Mesendoderm (in vitro differentiated cells): ENCODE measurements around the gene MYADM.
A peak's percentile ranks its signal among the peaks of the same experiment; 100 is the strongest.

Experiments
- DNase-seq: peaks from one replicate; pipeline ENCODE4 v3.0.0; 2013
- H2AK5ac ChIP-seq: 2 replicates; pipeline ENCODE4 v1.6.1; 2013; ENCODE audit warnings: low read length, inconsistent platforms
- H2BK120ac ChIP-seq: 2 replicates; pipeline ENCODE4 v1.6.1; 2013; ENCODE audit warnings: low read depth, mild to moderate bottlenecking, low read length, moderate library complexity, mixed read lengths
- H2BK15ac ChIP-seq: replicated peaks from 2 replicates; pipeline ENCODE4 v1.6.1; 2013; ENCODE audit warnings: low read depth, mild to moderate bottlenecking, moderate library complexity
- H2BK5ac ChIP-seq: 2 replicates; pipeline ENCODE4 v1.6.1; 2013; ENCODE audit warnings: low read length, inconsistent platforms
- H3K18ac ChIP-seq: 2 replicates; pipeline ENCODE4 v1.6.1; 2013; ENCODE audit warnings: mild to moderate bottlenecking, low read length, mixed read lengths
- H3K23ac ChIP-seq: one replicate; pipeline ENCODE4 v1.6.1; 2013; ENCODE audit warnings: low read length
- H3K27ac ChIP-seq: 2 replicates; pipeline ENCODE4 v1.5.1; 2013; ENCODE audit warnings: low read depth, mild to moderate bottlenecking, inconsistent platforms, low read length, moderate library complexity
- H3K27me3 ChIP-seq: 2 replicates; pipeline ENCODE4 v1.6.1; 2013; ENCODE audit warnings: low read length, control low read depth, mild to moderate bottlenecking, inconsistent platforms; ENCODE audit not compliant: insufficient read depth, poor library complexity
- H3K36me3 ChIP-seq: 2 replicates; pipeline ENCODE4 v1.6.1; 2013; ENCODE audit warnings: low read length, inconsistent platforms; ENCODE audit not compliant: control insufficient read depth, insufficient read depth
- H3K4ac ChIP-seq: one replicate; pipeline ENCODE4 v1.6.1; 2013; ENCODE audit warnings: low read depth, mild to moderate bottlenecking, low read length, moderate library complexity
- H3K4me1 ChIP-seq: 2 replicates; pipeline ENCODE4 v1.6.1; 2013; ENCODE audit warnings: low read depth, low read length, inconsistent platforms; ENCODE audit not compliant: control insufficient read depth
- H3K4me2 ChIP-seq: 2 replicates; pipeline ENCODE4 v1.6.1; 2013; ENCODE audit warnings: low read length
- H3K4me3 ChIP-seq: 2 replicates; pipeline ENCODE4 v1.5.1; 2013; ENCODE audit warnings: mild to moderate bottlenecking, low read length
- H3K56ac ChIP-seq: one replicate; pipeline ENCODE4 v1.6.1; 2013; ENCODE audit warnings: low read length
- H3K79me1 ChIP-seq: 2 replicates; pipeline ENCODE4 v1.6.1; 2013; ENCODE audit warnings: low read length, inconsistent platforms
- H3K79me2 ChIP-seq: 2 replicates; pipeline ENCODE4 v1.6.1; 2013; ENCODE audit warnings: mild to moderate bottlenecking, low read length; ENCODE audit not compliant: control insufficient read depth, insufficient read depth
- H3K9ac ChIP-seq: 2 replicates; pipeline ENCODE4 v1.6.1; 2013; ENCODE audit warnings: low read length, inconsistent platforms
- H4K5ac ChIP-seq: one replicate; pipeline ENCODE4 v1.6.1; 2013; ENCODE audit warnings: low read length
- H4K8ac ChIP-seq: one replicate; pipeline ENCODE4 v1.6.1; 2013; ENCODE audit warnings: low read depth, mild to moderate bottlenecking, control low read depth, low read length, moderate library complexity
- WGBS: extraction: QIAGEN DNeasy Blood & Tissue Kit; methylation state at CpG from one replicate; pipeline ENCODE4 v1.1.7; 2013; ENCODE audit warnings: low lambda C conversion rate, missing lambda C conversion rate; ENCODE audit not compliant: insufficient coverage; ENCODE audit errors: extremely low coverage; 5-methylcytosine and 5-hydroxymethylcytosine counted together

Gene MYADM

GRCh38 chr19:53844849-53845246 is 22.8 kb upstream of the MYADM start:
- WGBS = 100% methylated on average over 2 of the region's 9 CpGs
- Histone ChIP-seq H3K4me2 (no peak overlapping the region), H3K79me2 (no peaks in the 10 kb centered on the region), H4K8ac (no peak overlapping the region), H3K4me1 (no peaks in the 10 kb centered on the region), H2BK120ac (no peak overlapping the region), H3K23ac (no peak overlapping the region), H3K4me3 (no peak overlapping the region), H3K18ac (no peak overlapping the region), H3K27me3 (no peaks in the 10 kb centered on the region), H2AK5ac (no peak overlapping the region), H3K4ac (no peak overlapping the region), H3K56ac (no peak overlapping the region), H3K27ac (no peak overlapping the region), H3K79me1 (no peaks in the 10 kb centered on the region), H2BK5ac (no peak overlapping the region), H4K5ac (no peak overlapping the region), H2BK15ac (no peak overlapping the region), H3K9ac (no peak overlapping the region), H3K36me3 (no peaks in the 10 kb centered on the region)
- DNase-seq = no peak

GRCh38 chr19:53847555-53847954 is 20.1 kb upstream of the MYADM start:
- H2BK5ac ChIP-seq = no peak overlapping the region
- H3K27me3 ChIP-seq = no peaks in the 10 kb centered on the region
- no peak overlapping the region for H2BK120ac ChIP-seq
- no peak overlapping the region for H3K9ac ChIP-seq
- no peak overlapping the region for H3K27ac ChIP-seq
- H2AK5ac ChIP-seq = no peak overlapping the region
- no peaks in the 10 kb centered on the region for H3K79me2 ChIP-seq
- H3K79me1 ChIP-seq = no peaks in the 10 kb centered on the region
- no peak overlapping the region for H3K18ac ChIP-seq
- H3K4ac ChIP-seq = no peak overlapping the region
- H4K8ac ChIP-seq = no peak overlapping the region
- no peaks in the 10 kb centered on the region for H3K36me3 ChIP-seq
- no peak overlapping the region for H3K4me3 ChIP-seq
- H2BK15ac ChIP-seq = no peak overlapping the region
- H3K23ac ChIP-seq = no peak overlapping the region
- WGBS = no CpG with 5 or more reads among the region's 8 CpGs
- no peak overlapping the region for H4K5ac ChIP-seq
- no peaks in the 10 kb centered on the region for H3K4me1 ChIP-seq
- no peak overlapping the region for H3K4me2 ChIP-seq
- H3K56ac ChIP-seq = no peak overlapping the region
- DNase-seq = no peak

GRCh38 chr19:53849237-53849676 is 18.4 kb upstream of the MYADM start:
- Histone ChIP-seq H4K5ac (no peak overlapping the region), H3K79me2 (no peaks in the 10 kb centered on the region), H2BK120ac (no peak overlapping the region), H2BK5ac (no peak overlapping the region), H3K27me3 (no peaks in the 10 kb centered on the region), H3K36me3 (no peaks in the 10 kb centered on the region), H3K9ac (no peak overlapping the region), H3K4me3 (no peak overlapping the region), H3K4me1 (no peaks in the 10 kb centered on the region), H2BK15ac (no peak overlapping the region), H4K8ac (no peak overlapping the region), H3K27ac (no peak overlapping the region), H3K4ac (no peak overlapping the region), H3K4me2 (no peak overlapping the region), H2AK5ac (no peak overlapping the region), H3K23ac (no peak overlapping the region), H3K18ac (no peak overlapping the region), H3K56ac (no peak overlapping the region), H3K79me1 (no peaks in the 10 kb centered on the region)
- no peak for DNase-seq
- no CpG with 5 or more reads among the region's 11 CpGs for WGBS

- H3K79me2 ChIP-seq = no peaks in the 10 kb centered on the region
- H3K36me3 ChIP-seq = no peaks in the 10 kb centered on the region
- no CpG with 5 or more reads among the region's 2 CpGs for WGBS
- H3K79me1 ChIP-seq = no peaks in the 10 kb centered on the region
- no peak overlapping the region for H3K23ac ChIP-seq
- H3K4me2 ChIP-seq = no peak overlapping the region
- no peak overlapping the region for H3K4ac ChIP-seq
- H3K56ac ChIP-seq = no peak overlapping the region
- no peak overlapping the region for H2BK15ac ChIP-seq
- no peak for DNase-seq
- no peak overlapping the region for H3K4me3 ChIP-seq
- H2BK5ac ChIP-seq = no peak overlapping the region
- H2BK120ac ChIP-seq = no peak overlapping the region
- no peaks in the 10 kb centered on the region for H3K4me1 ChIP-seq
- no peak overlapping the region for H4K5ac ChIP-seq
- H3K27me3 ChIP-seq = no peaks in the 10 kb centered on the region
- H4K8ac ChIP-seq = no peak overlapping the region
- H2AK5ac ChIP-seq = no peak overlapping the region
- H3K18ac ChIP-seq = no peak overlapping the region
- no peak overlapping the region for H3K27ac ChIP-seq
- no peak overlapping the region for H3K9ac ChIP-seq
Observed at GRCh38 chr19:53853707-53854106, 14.0 kb upstream of the MYADM start.

GRCh38 chr19:53864308-53864836 is 3.3 kb upstream of the MYADM start:
- Histone ChIP-seq H3K23ac (no peak overlapping the region), H3K4me2 (no peak overlapping the region), H4K5ac (no peak overlapping the region), H3K4me1 (peaks cover 2% of the 10 kb centered on the region), H3K36me3 (no peaks in the 10 kb centered on the region), H2BK15ac (no peak overlapping the region), H3K79me2 (peaks cover 8% of the 10 kb centered on the region), H2BK5ac (no peak overlapping the region), H3K79me1 (peaks cover 1% of the 10 kb centered on the region), H3K4ac (no peak overlapping the region), H3K56ac (peak overlapping the region; percentile 42), H2AK5ac (no peak overlapping the region), H3K18ac (no peak overlapping the region), H3K27ac (no peak overlapping the region), H3K4me3 (no peak overlapping the region), H4K8ac (no peak overlapping the region), H3K27me3 (no peaks in the 10 kb centered on the region), H2BK120ac (no peak overlapping the region), H3K9ac (no peak overlapping the region)
- no peak for DNase-seq
- WGBS = no CpG with 5 or more reads among the region's 6 CpGs

GRCh38 chr19:53865523-53865917 is 2.2 kb upstream of the MYADM start:
- Histone ChIP-seq H3K4me1 (peaks cover 2% of the 10 kb centered on the region), H2BK5ac (no peak overlapping the region), H3K79me2 (peaks cover 12% of the 10 kb centered on the region), H3K27me3 (no peaks in the 10 kb centered on the region), H4K8ac (no peak overlapping the region), H3K4ac (no peak overlapping the region), H2AK5ac (no peak overlapping the region), H2BK15ac (no peak overlapping the region), H3K27ac (peak overlapping the region; percentile 92), H3K18ac (no peak overlapping the region), H3K23ac (no peak overlapping the region), H3K4me3 (no peak overlapping the region), H3K4me2 (peak overlapping the region; percentile 65), H3K9ac (peak overlapping the region; percentile 75), H3K36me3 (no peaks in the 10 kb centered on the region), H3K79me1 (peaks cover 1% of the 10 kb centered on the region), H4K5ac (no peak overlapping the region), H3K56ac (peak overlapping the region; percentile 93), H2BK120ac (no peak overlapping the region)
- WGBS = no CpG with 5 or more reads among the region's 9 CpGs
- no peak for DNase-seq
